ENCODE results near the gene FLOT2. TPM values are rescaled to one million over a fixed set of nuclear protein-coding genes. Genes with fewer than 3 reads are reported as not detected.

FLOT2 gene
- total RNA-seq, 1 donor, result 35.1 TPM

- Histone ChIP-seq H2AFZ (ENCODE audit: low read length) (no peak overlapping the region), H3K79me2 (ENCODE audit: insufficient read depth, low read length) (peaks cover 14% of the 10 kb centered on the region), H3K9me3 (ENCODE audit: low read depth, low read length) (no peaks in the 10 kb centered on the region), H3K27me3 (ENCODE audit: insufficient read depth, low read length) (no peaks in the 10 kb centered on the region), H3K4me3 (ENCODE audit: insufficient read depth, low read length) (no peak overlapping the region), H3K36me3 (ENCODE audit: insufficient read depth, low read length) (peaks cover 21% of the 10 kb centered on the region), H4K20me1 (ENCODE audit: insufficient read depth, low read length) (no peaks in the 10 kb centered on the region), H3K4me1 (ENCODE audit: insufficient read depth, low read length) (peaks cover 12% of the 10 kb centered on the region), H3K4me2 (ENCODE audit: insufficient read depth, low read length) (no peak overlapping the region), H3K27ac (ENCODE audit: low read depth, low read length) (no peak overlapping the region)
- TF ChIP-seq, protein P1, sequence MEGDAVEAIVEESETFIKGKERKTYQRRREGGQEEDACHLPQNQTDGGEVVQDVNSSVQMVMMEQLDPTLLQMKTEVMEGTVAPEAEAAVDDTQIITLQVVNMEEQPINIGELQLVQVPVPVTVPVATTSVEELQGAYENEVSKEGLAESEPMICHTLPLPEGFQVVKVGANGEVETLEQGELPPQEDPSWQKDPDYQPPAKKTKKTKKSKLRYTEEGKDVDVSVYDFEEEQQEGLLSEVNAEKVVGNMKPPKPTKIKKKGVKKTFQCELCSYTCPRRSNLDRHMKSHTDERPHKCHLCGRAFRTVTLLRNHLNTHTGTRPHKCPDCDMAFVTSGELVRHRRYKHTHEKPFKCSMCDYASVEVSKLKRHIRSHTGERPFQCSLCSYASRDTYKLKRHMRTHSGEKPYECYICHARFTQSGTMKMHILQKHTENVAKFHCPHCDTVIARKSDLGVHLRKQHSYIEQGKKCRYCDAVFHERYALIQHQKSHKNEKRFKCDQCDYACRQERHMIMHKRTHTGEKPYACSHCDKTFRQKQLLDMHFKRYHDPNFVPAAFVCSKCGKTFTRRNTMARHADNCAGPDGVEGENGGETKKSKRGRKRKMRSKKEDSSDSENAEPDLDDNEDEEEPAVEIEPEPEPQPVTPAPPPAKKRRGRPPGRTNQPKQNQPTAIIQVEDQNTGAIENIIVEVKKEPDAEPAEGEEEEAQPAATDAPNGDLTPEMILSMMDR (IDR thresholded peaks at IDR 0.05; ENCODE audit: extremely low read depth, low read depth, low read length), result no peak
- DNase-seq (ENCODE audit: insufficient read length, low spot score, missing footprints), result no peak
Observed at GRCh38 chr17:28857905-28858800, 39.4 kb downstream of the FLOT2 start.

GRCh38 chr17:28856028-28856574 is 41.4 kb downstream of the FLOT2 start:
- Histone ChIP-seq H2AFZ (ENCODE audit: low read length) (no peak overlapping the region), H3K27me3 (ENCODE audit: insufficient read depth, low read length) (no peaks in the 10 kb centered on the region), H3K9me3 (ENCODE audit: low read depth, low read length) (no peaks in the 10 kb centered on the region), H3K4me1 (ENCODE audit: insufficient read depth, low read length) (peaks cover 12% of the 10 kb centered on the region), H4K20me1 (ENCODE audit: insufficient read depth, low read length) (no peaks in the 10 kb centered on the region), H3K4me2 (ENCODE audit: insufficient read depth, low read length) (peak overlapping the region; percentile 100), H3K36me3 (ENCODE audit: insufficient read depth, low read length) (peaks cover 21% of the 10 kb centered on the region), H3K27ac (ENCODE audit: low read depth, low read length) (no peak overlapping the region), H3K4me3 (ENCODE audit: insufficient read depth, low read length) (no peak overlapping the region), H3K79me2 (ENCODE audit: insufficient read depth, low read length) (peaks cover 14% of the 10 kb centered on the region)
- no peak for DNase-seq (ENCODE audit: insufficient read length, low spot score, missing footprints)
- TF ChIP-seq, protein P1 (IDR thresholded peaks at IDR 0.05; ENCODE audit: extremely low read depth, low read depth, low read length), result no peak

- TF ChIP-seq, protein P1 (IDR thresholded peaks at IDR 0.05; ENCODE audit: extremely low read depth, low read depth, low read length), result no peak
- Histone ChIP-seq H2AFZ (ENCODE audit: low read length) (peak overlapping the region; percentile 99), H3K36me3 (ENCODE audit: insufficient read depth, low read length) (peaks cover 18% of the 10 kb centered on the region), H3K27ac (ENCODE audit: low read depth, low read length) (peak overlapping the region; percentile 86), H4K20me1 (ENCODE audit: insufficient read depth, low read length) (no peaks in the 10 kb centered on the region), H3K4me3 (ENCODE audit: insufficient read depth, low read length) (peak overlapping the region; percentile 100), H3K4me1 (ENCODE audit: insufficient read depth, low read length) (peaks cover 12% of the 10 kb centered on the region), H3K79me2 (ENCODE audit: insufficient read depth, low read length) (peaks cover 14% of the 10 kb centered on the region), H3K9me3 (ENCODE audit: low read depth, low read length) (no peaks in the 10 kb centered on the region), H3K27me3 (ENCODE audit: insufficient read depth, low read length) (no peaks in the 10 kb centered on the region), H3K4me2 (ENCODE audit: insufficient read depth, low read length) (peak overlapping the region; percentile 100)
- DNase-seq (ENCODE audit: insufficient read length, low spot score, missing footprints), result no peak
Observed at GRCh38 chr17:28855336-28855679, 42.2 kb downstream of the FLOT2 start.
